ENCODE results near the gene EIPR1.
"Not testable (repeated sequence)": the region's sequence is repeated elsewhere in the genome, so short reads cannot be mapped to it uniquely, and the experiment has no call there.

Gene EIPR1

DNA sequence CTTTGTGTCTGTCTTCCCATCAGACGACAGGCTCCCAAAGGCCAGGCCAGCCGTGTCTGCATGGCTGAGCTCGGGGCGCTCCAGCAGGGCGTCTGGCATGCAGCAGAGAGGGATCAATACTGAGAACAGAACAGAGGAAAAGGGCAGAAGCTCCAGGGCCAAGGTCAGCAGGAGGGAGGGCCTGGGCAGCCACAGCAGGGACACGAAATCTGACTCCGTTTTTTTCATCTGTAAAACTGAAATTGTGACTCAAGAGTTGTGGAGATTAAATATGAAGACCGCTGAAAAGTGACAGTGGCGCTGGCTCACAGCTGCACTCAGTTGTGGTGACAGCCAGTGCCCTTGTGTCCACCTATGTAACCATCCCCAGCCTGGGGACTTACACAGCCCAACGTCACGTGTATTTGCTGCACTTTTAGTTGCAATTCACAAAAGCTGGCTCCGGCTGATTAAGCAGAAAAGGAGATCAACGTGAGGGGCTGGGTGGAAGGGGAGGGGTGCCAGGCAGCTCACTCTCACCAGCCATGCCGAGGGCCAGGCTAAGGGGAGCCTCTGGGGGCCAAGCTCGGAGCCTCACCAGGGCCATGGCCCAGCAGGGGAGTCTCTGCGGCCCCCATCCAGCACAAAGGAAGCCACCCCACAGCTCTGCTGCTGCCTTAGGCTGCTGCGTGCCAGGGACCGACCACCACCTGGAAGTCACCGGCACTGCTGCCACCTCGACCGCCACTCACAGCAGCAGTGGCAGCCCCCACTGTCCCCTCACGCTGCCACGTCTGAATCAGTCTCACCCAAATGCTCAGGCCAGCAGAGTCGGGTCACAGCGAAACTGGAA is 74.7 kb downstream of the EIPR1 start:
- DNase-seq = no peak

DNA sequence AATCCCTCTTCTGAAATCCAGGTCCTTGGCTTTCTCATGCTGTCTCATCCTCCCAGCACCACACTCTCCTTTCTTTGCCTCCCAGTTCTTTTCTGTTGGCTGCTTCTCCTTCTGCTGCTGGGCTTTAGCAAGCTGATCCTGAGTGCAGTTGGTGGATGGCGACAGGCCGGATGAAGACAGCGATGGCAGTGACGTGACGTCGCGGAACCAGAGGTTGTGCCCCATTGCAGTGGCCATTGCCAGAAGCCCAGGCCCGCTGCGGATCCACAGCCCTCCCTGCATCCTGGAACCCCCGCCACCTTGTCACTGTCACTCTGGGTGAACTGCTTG is 75.2 kb downstream of the EIPR1 start:
- DNase-seq = no peak

DNA sequence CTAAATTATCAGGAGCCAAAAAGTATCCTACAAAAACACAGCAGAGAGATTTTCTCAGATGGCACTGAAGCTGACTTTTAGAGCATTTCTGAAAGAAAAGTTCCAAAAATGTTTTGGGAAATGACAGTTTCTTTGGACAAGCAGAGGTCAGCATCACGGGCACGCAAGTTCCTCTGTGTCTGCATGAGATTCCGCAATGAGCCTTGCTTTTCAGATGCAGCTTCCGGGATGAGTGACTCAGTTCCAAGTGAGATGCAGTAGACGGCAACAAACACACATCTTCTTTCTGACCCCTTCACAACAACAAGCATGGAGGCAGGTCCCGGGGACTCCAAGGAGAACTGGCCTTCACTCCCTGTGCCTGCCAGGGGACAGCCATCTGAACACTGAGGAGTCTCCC is 76.6 kb downstream of the EIPR1 start:
- DNase-seq = no peak

DNA sequence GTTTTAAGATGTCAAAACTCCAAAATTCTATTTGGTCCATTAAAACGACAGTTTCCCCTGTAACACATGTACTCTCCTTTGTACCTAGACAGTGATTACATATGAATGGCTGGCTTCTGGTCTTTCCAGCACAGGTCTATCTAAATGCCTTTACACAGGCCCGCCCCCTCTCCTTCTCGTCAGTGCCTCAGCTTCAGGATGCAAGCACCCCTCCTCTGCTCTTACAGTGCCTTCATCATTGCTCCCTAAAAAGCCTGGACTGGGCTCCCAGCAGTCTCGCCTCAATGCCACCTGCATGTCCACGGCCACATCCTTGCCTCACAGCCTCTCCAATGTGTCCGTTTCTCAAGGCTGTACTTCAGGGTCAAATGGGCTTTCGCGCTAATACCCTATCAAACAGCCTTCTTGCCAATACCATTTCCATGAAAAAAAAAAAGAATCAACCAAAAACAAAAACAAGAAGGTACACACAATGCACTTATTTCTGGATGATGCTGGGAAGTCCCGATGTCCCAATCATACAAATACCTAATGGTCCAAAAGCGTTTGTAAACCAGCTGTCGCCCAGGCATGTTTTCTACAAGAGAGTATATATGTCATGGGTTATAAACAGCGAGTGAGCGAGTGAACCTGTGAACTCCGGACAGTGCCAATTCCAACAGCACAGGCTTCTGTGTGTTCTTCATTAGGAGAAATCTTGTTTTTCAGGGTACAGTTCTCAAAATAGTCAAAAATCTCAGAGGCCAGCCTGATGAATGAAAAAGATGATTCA is 77.2 kb downstream of the EIPR1 start:
- no peak for DNase-seq

DNA sequence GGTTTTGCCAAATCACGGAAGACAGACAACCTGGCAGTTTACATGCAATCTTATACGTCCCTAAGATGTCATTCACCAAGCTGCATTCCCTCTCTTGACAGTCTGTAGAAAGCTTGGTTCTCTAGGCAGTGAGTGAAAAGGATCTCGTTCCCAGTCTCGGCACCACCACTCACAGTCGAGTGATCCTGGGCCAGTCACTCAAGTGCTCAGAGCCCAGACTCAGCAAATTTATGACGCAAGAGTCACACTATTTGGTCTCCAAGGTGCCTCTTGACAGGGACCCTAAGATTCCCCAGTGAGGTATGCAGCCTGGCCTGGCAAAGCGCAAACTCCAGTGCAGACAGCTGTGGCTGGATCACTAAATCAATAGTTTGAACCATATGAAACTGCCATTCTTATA is 77.9 kb downstream of the EIPR1 start:
- DNase-seq = no peak

DNA sequence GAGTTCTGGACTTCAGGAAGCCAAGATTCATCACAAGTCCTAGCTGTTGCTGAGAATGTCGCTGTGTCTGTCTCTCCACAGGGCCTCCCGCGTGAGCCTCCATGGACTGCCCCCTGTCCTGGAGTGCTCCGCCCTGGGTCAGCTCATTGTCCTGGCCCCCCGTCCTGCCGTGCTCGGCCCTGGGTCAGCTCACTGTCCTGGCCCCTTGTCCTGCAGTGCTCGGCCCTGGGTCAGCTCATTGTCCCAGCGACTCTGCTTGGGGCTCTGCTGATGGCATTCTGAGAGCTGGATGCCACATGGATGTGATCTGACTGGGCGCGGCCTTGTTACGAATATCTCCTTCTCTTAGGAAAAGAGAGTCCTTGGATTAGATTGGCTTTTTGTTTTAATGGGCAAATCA is 78.5 kb downstream of the EIPR1 start:
- no peak for DNase-seq

DNA sequence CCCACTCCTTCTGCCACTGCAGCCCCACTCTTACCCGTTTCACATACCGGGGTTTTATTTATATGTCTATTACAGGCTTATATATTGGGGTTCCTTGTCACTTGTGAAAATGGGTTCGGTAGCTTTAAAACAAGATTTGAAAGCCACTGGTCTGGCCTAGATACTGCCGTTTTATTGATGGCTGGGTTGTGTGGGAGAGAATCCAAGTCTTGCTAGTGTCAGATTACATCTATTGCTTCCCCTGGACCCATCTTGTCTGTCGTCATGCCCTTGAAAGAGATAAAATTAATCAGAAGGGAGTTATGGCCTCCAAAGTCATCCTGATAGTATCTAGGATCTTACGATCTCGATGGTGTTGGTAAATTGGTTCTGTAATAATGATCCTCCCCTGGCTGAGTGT is 79.4 kb downstream of the EIPR1 start:
- DNase-seq = no peak

DNA sequence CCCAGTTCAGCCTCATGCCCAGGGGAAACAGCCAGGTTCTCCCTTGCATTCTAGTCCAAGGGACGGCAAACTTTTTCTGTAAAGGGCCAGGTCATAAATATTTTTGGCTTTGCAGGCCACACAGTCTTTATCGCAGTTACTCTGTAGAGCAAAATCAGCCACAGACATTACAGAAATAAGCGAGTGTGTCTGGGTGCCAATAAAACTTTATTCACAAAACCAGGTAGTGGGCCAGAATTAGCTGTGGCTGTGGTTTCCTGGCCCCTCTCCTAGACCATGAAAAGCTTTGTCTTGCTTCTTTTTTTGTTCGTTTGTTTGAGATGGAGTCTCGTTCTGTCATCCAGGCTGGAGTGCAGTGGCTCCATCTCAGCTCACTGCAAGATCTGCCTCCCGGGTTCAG is 80.1 kb downstream of the EIPR1 start:
- no peak for DNase-seq

DNA sequence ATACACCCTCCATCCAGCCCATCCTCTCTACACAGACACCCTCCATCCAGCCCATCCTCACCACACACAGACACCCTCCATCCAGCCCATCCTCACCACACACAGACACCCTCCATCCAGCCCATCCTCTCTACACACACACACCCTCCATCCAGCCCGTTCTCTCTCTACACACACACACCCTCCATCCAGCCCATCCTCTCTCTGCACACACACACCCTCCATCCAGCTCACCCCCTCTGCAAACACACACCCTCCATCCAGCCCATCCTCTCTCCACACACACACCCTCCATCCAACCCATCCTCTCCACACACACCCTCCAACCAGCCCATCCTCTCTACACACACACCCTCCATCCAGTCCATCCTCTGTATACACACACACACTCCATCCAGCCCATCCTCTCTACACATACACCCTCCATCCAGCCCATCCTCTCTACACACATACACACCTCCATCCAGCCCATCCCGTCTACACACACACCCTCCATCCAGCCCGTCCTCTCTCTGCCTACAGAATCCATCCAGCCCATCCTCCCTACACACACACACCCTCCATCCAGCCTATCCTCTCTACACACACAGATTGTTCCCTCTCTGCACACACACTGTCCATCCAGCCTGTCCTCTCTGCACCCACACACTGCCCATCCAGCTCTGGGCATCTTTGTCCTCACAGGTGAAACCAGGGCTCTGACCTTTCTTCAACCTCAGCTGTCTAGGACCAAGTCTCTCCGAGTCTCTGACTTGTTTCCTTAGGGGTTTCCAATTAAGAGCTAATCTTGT is 81.2 kb downstream of the EIPR1 start:
- no peak for DNase-seq

DNA sequence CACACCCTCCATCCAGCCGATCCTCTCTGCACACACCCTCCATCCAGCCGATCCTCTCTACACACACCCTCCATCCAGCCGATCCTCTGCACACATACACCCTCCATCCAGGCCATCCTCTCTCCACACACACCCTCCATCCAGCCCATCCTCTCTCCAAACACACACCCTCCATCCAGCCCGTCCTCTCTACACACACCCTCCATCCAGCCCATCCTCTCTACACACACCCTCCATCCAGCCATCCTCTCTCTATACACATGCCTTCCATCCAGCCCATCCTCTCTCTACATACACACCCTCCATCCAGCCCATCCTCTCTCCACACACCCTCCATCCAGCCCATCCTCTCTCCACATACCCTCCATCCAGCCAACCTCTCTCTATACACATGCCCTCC is 83.1 kb downstream of the EIPR1 start:
- DNase-seq = no peak

DNA sequence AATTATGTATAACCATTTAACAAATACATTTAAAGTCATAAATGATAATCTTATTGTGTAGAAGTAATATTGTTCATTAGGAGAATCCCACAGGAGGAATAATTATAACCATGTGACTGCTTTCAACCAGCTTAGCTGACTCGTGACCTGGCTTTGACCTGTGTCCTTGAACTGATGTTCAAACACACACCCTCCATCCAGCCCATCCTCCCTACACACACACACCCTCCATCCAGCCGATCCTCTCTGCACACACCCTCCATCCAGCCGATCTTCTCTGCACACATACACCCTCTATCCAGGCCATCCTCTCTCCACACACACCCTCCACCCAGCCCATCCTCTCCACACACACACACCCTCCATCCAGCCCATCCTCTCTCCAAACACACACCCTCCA is 83.5 kb downstream of the EIPR1 start:
- DNase-seq = no peak

DNA sequence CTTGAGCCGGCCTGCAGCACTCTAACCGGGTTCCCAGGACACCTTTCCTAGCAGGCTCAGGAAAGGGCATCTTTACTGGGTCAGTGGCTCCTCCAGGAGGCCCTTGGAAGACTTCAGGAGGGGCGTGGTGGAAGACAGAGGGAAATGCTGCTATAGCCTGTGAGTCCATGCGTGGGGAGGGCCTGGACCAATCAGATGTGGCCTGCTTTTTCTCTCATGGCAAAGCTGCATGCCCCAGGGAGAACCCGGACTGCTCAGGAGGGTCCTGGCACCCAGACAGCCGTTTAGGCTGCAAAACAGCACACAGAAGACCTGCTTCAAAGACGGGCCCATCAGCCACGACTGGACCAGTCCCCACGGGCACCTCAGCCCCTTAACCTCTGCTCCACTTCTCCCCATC is 84.4 kb downstream of the EIPR1 start:
- DNase-seq = no peak

DNA sequence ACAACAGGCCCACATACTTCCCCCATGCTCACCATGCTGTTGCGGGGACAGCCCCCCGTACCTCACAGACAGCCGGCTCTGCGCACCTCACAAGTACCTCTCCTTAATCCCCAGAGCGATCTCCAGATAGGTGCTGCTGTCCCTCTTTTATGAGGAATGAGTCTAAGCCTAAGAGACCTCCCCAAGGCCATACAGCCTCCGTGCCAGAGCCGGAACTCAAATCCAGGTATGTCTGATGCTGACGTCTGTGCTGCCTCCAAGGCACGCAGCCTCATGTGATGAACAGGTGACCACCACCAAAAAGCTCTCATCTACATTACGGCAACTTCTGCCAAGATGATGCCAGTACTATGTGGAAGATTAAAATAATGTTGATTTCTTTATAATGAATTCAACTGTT is 85.2 kb downstream of the EIPR1 start:
- DNase-seq = no peak

DNA sequence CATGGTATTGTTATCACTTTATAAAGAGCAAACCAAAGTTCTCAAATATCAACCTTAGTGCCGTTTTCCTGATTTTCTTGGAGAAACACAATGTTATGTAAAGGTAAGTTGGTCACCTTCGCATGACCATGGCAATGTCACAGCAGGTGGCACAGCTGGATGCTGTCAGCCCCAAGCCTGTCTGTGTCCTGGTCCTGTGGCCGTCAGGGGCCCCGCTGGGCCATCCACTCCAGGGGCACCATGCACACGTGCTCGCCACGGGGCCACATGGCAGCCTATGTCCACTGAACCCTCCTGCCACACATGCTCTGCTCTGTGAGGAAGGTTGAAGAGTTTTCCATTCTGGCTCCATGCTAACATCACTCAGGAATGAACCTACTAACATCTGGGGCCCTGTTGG is 85.9 kb downstream of the EIPR1 start:
- no peak for DNase-seq

DNA sequence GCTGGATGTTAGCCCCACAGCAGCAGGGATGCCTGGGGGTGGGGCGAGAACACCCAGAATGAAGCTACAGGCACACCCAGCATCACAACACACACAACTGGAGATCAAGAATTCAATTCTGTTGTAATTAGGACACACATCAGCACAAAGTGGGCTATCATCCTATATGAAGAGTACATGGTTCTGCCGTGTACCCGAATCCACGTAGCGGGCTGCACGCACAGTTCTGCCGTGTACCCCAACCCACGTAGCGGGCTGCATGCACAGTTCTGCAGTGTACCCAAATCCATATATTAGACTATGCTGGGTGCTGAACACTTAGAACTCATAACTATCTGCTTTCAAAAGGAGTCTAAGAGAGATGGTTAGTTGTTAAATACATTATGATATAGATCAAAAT is 86.5 kb downstream of the EIPR1 start:
- DNase-seq = no peak

DNA sequence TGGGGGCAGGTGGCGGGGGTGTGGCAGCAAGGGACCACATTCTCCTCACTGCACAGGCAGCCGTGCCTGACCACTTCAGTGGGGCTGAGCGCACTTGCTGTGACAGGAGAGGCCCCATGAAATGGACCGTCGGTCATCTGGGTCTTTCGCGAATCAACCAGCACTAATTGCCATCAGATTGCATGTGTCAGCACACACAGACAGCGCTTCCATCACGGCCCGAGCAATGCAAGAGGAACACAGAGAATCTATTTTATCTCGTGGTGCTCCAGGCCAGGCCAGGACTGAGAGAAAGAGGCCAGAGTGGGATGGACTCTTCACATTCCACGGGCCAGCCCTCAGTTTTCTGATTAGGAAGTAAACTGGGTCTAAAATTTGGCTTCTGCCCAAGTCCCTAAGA is 87.0 kb downstream of the EIPR1 start:
- DNase-seq = no peak

DNA sequence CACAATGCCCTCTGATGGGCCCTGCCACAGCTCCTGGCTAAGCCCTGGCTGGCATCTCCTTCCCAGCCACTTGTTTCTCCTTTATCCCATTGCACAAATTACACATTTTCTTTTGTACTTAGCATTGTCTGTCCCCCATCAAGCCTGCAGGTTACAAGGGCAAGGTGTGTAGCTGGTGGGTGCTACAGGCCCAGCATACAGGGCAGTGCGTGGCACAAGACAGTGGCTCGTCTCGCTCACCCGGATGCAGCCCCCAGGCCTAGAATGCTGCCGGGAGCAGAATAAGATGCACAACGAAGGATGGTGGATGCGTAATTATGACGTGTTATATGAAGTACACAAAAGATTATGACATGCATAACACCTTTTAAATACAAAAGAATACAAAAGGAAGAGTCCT is 87.6 kb downstream of the EIPR1 start:
- no peak for DNase-seq

DNA sequence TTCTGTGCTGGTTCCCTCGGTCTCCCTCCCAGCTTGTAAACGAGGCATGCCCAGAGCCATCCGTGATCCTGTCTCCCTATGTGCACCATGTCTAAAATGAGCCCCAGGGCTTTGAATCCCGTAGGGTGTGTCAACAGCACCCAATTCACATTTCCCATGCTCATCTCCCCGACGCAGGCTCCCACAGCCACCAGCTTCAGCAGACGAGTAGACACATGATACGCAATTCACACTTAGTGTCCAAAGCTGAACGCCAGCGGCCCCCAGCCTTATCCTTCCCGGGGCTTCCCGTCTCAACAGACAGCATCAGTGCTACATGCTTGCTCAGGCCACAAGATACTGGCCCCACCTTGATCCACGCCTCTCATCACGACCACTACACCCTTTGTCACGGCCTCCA is 88.1 kb downstream of the EIPR1 start:
- no peak for DNase-seq

DNA sequence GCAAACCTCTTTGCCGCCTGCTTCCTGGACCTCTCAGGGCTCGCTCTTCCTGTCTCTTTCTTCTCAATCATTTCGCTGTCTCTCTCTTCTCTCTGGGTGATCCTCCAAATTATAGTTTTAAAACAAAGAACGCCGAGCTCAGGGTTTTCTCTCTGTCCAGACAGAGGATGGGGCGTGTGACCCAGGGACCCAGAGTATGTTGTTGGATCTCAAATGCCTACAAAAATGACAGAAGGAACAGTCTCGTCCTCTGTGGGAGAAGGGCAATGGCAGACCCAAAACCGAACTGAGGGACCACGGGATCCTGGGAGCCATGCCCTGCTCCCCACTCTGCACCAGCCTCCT is 88.5 kb downstream of the EIPR1 start:
- DNase-seq = no peak

DNA sequence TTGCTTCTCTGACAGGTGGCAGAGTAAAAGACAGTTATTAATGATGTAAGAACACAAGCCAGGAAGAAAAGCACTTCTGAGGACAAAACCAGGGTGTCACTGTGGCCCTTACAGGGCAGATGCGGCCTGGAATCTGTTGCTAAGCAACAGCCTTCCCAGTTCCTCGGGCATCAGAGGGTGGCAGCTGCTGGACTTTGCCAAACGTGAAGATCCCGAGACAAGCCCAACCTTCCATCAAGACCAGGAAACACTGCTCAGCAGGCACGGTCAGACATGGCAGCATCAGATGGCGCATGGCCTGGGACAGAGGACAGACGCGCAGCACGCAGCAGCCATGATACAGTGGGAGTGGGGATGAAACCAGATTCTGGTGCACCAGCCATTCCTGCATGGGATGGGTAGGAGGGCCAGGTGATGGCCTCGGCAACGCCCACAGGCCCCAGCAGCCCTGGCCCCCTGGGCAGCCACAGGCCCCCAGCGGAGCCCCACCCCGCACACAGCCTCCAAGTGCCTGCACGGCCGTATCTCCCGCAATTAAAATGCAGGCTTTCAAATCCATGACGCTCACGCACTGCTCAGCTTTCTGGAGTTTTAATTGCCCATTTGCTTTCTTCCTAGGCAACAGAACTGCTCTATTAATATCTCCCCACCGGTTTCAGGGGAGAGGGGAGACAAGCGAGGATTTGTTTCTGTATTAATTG is 89.0 kb downstream of the EIPR1 start:
- no peak for DNase-seq

DNA sequence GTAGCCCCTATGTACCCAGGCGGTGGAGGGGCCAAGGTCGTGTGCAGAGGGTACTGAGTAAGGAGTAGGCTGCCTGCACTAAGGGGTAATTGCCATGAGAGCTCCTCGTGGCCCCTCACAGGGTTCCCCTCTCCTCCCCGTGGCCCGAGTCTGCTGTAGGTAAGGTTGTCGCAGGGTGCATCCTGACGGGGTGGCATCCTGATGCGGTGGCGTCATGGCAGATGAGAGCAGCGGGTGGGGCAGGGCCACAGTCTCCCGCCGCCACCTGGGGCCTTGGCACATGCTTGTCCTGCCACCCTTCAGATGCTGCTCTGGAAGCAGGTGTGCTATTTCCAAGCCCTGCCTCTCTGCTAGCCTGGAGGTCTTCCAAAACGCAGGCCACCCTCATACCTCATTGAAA is 89.7 kb downstream of the EIPR1 start:
- DNase-seq = no peak

DNA sequence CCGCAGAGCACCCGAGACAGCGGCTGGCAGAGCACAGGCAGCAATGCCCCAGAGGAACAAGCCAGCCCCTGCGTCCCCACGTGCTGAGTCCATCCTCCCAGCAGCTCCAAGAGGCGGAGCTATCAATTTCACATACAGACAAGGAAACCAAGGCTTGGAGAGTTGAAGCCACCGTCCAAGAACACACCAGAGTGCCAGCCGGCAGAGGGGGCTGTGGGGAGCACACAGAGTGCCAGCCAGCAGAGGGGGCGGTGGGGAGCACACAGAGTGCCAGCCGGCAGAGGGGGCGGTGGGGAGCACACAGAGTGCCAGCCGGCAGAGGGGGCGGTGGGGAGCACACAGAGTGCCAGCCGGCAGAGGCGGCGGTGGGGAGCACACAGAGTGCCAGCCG is 91.0 kb downstream of the EIPR1 start:
- DNase-seq = not testable (repeated sequence)

DNA sequence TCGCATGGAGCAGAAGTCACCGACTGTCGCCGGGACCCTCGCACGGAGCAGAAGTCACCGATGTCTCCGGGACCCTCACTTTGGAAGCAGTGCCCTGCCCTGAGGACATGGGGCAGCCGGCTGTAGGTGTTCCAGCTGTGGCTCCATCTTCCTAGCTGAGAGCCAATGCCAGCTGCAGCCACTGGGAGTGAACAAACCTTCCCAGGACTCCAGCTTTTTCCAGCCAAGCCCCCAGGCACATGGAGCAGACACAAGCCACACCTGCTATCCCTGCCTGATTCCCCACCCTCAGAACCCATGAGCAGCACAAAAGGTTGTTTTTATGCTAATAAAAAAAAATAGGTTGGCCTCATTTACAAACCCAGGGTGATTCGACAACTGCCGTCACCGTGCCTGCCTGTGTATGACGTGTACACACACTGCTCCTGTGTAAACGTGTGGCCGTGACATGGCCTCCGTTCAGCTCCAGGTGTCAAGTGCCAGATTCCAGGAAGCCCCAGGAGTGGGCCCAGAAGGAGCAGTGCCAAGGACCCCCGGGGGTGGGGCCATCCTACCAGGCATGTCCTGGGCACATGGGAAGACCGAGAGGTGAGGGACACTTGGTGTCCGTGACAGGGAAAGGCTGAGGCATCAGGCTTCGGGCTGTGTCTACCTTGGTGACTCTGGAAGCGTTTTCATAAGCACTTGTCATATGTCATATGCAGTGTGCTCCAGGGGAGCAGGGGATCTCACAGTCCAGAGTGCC is 91.5 kb downstream of the EIPR1 start:
- no peak for DNase-seq
